ENCODE measurements around the gene EPS15. TPM values are rescaled to one million over a fixed set of nuclear protein-coding genes. Genes with fewer than 3 reads are reported as not detected.

Gene EPS15
- total RNA-seq, 4 donors from 2014 or later, result 94.8 to 133 (median 125) TPM

- DNase-seq (ENCODE audit: low spot score in 2 of 2), result no peak
- H3K4me3 ChIP-seq, result no peak overlapping the region
- no peak overlapping the region for H3K27ac ChIP-seq
- TF ChIP-seq POLR2A (IDR thresholded peaks at IDR 0.05) (no peak), EP300 (IDR thresholded peaks at IDR 0.05) (no peak), CTCF (IDR thresholded peaks at IDR 0.05) (no peak)
- WGBS, 2 donors, result 85 to 86% methylated on average over 9 of the region's 9 CpGs
- no peaks in the 10 kb centered on the region for H3K9me3 ChIP-seq
- H3K4me1 ChIP-seq, result peaks cover 0 to 12% (median 0%) of the 10 kb centered on the region in 4 donors
- H3K27me3 ChIP-seq, result peaks cover 0 to 55% of the 10 kb centered on the region in 2 donors
- no peaks in the 10 kb centered on the region for H3K36me3 ChIP-seq
These were observed 176.4 kb downstream of the EPS15 start for GRCh38 chr1:51342591-51343206.

DNA sequence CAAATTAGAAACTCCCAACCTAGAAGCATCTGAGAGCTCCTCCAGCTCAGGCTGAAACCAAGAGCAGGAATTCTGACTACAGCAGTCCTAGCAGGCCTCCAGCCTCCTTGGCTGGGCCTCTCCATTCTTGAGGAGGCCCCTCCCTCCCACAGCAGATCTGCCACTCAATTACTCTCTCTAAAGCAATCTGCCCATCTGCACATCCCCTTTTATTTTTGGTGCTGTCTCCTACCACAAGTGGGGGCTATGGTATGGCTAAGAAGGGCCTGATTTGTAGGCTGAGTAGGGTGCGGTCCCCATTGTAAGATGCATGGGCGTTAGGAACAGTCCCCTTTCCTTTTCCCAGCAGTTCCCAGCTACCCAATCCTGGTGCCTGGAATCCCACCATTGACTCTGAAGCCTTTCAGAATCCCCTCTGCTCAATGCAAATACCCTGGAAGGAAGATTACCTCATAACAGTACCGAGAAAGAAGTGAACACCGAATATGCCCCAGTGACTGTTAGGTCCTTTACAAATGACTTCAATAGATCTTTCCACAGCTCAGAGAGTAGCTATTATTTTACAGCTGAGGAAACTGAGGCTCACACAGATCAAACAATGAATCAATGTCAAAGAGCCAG is 177.1 kb downstream of the EPS15 start:
- H3K4me3 ChIP-seq, result no peak overlapping the region
- no peak for DNase-seq (ENCODE audit: low spot score in 2 of 2)
- no peak for TF ChIP-seq EP300 (IDR thresholded peaks at IDR 0.05)
- TF ChIP-seq POLR2A (IDR thresholded peaks at IDR 0.05), result no peak
- TF ChIP-seq CTCF (IDR thresholded peaks at IDR 0.05), result no peak
- H3K9me3 ChIP-seq, result no peaks in the 10 kb centered on the region
- H3K27me3 ChIP-seq, result peaks cover 0 to 55% of the 10 kb centered on the region in 2 donors
- no peak overlapping the region for H3K27ac ChIP-seq
- WGBS, 2 donors, result 83 to 88% methylated on average over 4 of the region's 4 CpGs
- peaks cover 0 to 12% (median 0%) of the 10 kb centered on the region in 4 donors for H3K4me1 ChIP-seq
- no peaks in the 10 kb centered on the region for H3K36me3 ChIP-seq

DNA sequence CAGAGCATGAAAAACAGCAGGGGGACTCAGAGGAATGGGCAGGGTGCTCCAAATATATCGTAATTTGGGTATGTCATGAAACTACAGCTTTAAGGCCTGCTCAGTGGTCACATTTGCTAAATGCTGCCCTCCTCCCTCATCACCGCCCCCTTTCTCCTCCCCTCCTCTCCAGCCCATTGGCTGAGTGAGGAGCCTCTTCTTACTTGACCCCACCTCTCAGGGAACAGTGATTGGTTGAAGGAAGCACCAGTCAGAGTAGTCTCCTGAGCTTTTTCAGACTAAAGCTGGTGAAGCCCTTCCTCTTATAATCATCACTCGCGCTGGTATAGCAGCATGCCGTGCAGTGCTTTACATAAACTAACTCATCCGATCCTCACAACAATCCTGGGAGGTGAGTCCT is 178.7 kb downstream of the EPS15 start:
- no peak for DNase-seq (ENCODE audit: low spot score in 2 of 2)
- Histone ChIP-seq H3K36me3 (no peaks in the 10 kb centered on the region), H3K9me3 (no peaks in the 10 kb centered on the region), H3K4me1 (peaks cover 0 to 11% (median 0%) of the 10 kb centered on the region in 4 donors), H3K4me3 (no peak overlapping the region), H3K27ac (no peak overlapping the region), H3K27me3 (peaks cover 0 to 42% of the 10 kb centered on the region in 2 donors)
- no peak for TF ChIP-seq CTCF (IDR thresholded peaks at IDR 0.05)
- no peak for TF ChIP-seq POLR2A (IDR thresholded peaks at IDR 0.05)
- no peak for TF ChIP-seq EP300 (IDR thresholded peaks at IDR 0.05)
- whole genome bisulfite sequencing, 2 donors, result 97 to 99% methylated on average over 6 of the region's 6 CpGs

DNA sequence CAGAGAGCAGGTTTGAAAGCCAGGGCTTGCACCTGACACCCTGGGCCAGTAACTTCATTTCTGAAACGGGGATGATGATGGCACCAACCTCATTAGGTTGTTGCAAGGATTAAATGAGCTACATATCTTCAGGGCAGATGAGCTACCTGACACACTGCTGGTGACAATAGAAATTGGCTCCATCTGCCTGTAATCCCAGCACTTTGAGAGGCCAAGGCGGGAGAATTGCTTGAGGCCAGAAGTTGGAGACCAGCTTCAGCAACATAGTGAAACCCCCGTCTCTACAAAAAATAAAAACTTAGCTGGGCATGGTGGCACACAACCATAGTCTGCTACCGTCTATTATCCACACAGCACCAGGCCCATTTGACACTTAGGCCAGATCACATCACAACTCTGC is 182.4 kb downstream of the EPS15 start:
- peaks cover 0 to 11% of the 10 kb centered on the region in 2 donors for H3K27me3 ChIP-seq
- DNase-seq (ENCODE audit: low spot score in 2 of 2), result no peak
- WGBS, 2 donors, result 86 to 87% methylated on average over 4 of the region's 4 CpGs

More for the DNA sequence above, 182.4 kb downstream of the EPS15 start:
- H3K4me3 ChIP-seq, result no peak overlapping the region
- no peak overlapping the region for H3K27ac ChIP-seq
- H3K36me3 ChIP-seq, result no peaks in the 10 kb centered on the region
- TF ChIP-seq POLR2A (IDR thresholded peaks at IDR 0.05) (no peak), EP300 (IDR thresholded peaks at IDR 0.05) (no peak), CTCF (IDR thresholded peaks at IDR 0.05) (no peak)
- H3K4me1 ChIP-seq, result no peaks in the 10 kb centered on the region
- H3K9me3 ChIP-seq, result no peaks in the 10 kb centered on the region

All from tibial nerve (tissue), 4 donors.